ENCODE measurements around the gene REELD1.

DNA sequence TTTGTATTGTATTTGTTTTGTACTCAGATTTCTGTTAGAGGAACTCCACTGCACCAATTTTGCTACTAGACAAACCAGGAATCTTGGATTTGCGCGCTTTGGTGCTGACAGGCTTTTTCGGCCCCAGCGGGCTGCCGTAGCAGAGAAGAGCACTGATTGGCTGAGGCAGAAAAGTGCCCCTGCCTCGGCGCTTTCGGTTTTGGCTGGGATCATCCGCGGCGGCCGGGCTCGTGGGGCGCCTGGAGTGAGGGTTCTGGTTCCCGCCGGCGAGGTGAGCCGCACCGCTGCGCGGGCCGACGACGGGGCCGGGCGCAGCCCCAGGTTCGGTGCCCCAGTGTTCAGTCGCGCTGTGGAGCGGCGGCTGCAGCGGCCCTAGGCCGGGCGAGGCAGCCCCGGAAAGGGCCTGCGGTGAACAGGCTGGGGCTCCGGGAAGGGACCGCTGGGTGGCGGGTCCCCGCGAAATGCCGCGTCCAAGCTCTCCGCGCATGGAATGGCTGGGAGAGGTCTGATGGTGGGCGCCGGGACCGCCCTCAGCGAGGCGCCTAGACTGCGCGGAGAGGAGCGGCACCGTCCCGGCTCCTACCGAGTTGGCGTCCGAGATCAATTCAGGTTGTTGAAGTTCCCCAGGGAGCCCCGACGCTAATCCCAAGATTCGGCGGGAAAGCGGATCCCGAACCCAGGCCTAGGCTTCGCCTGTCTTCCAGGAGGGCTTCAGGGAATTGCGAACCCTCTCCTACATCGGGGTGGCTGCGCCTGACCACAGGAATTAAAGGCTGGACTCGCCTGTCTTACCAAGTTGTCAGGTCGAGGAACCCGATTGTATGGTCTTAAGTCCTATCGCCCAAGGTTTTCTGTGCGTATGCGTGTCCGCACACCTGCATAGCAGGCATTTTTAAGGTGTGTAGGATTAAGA lies 38.5 kb upstream of the REELD1 start, which contains the start of gene LSM6:
- peak in 1 of 2 donors; percentile 62 for TF ChIP-seq POLR2A (IDR thresholded peaks at IDR 0.05)
- TF ChIP-seq, protein P1, sequence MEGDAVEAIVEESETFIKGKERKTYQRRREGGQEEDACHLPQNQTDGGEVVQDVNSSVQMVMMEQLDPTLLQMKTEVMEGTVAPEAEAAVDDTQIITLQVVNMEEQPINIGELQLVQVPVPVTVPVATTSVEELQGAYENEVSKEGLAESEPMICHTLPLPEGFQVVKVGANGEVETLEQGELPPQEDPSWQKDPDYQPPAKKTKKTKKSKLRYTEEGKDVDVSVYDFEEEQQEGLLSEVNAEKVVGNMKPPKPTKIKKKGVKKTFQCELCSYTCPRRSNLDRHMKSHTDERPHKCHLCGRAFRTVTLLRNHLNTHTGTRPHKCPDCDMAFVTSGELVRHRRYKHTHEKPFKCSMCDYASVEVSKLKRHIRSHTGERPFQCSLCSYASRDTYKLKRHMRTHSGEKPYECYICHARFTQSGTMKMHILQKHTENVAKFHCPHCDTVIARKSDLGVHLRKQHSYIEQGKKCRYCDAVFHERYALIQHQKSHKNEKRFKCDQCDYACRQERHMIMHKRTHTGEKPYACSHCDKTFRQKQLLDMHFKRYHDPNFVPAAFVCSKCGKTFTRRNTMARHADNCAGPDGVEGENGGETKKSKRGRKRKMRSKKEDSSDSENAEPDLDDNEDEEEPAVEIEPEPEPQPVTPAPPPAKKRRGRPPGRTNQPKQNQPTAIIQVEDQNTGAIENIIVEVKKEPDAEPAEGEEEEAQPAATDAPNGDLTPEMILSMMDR (IDR thresholded peaks at IDR 0.05): peak in 3 of 6 experiments; percentile 11 to 26 (median 18)

Measured in adrenal gland (tissue), 5 donors.